HAP-1 (cell line): Measurements from ENCODE around the gene ZDHHC18.
"Not testable (repeated sequence)": the region's sequence is repeated elsewhere in the genome, so short reads cannot be mapped to it uniquely, and the experiment has no call there.

ENCODE experiments used
- DNase-seq, 2 experiments: peaks; one replicate each; pipeline ENCODE4 v3.0.0-alpha.2; 2016 to 2020; ENCODE audit warnings: low spot score in 2 of 2
- H3K27me3 ChIP-seq: fragments of 250-450 bp; sonication (Bioruptor Pico); 2 replicates; pipeline ENCODE4 v1.5.1; 2020; ENCODE audit warnings: low read depth, mild to moderate bottlenecking, moderate library complexity
- H3K36me3 ChIP-seq: fragments of 250-450 bp; sonication (Bioruptor Pico); replicated peaks from 2 replicates; pipeline ENCODE4 v1.5.1; 2020; ENCODE audit warnings: mild to moderate bottlenecking
- H3K4me1 ChIP-seq: fragments of 250-450 bp; sonication (Bioruptor Pico); 2 replicates; pipeline ENCODE4 v1.5.1; 2020; ENCODE audit warnings: mild to moderate bottlenecking
- H3K4me3 ChIP-seq: fragments of 250-450 bp; sonication (Bioruptor Pico); 2 replicates; pipeline ENCODE4 v1.5.1; 2020; ENCODE audit warnings: mild to moderate bottlenecking, moderate library complexity
- H3K9me3 ChIP-seq: fragments of 250-450 bp; sonication (Bioruptor Pico); 2 replicates; pipeline ENCODE4 v1.5.1; 2020; ENCODE audit warnings: mild to moderate bottlenecking, moderate library complexity
- in situ Hi-C: fragments of 300-500 bp; cut with MboI; formaldehyde crosslinking; loops from 3 replicates; pipeline ENCODE4 v1.14.3; 2020; ENCODE audit warnings: low sequenced_read_pairs, inconsistent platforms, mixed read lengths

ZDHHC18 gene

GRCh38 chr1:26832249-26832960 lies 5.9 kb downstream of the ZDHHC18 start:
- Histone ChIP-seq H3K4me1 (no peaks in the 10 kb centered on the region), H3K27me3 (no peaks in the 10 kb centered on the region), H3K36me3 (peaks cover 45% of the 10 kb centered on the region), H3K9me3 (no peaks in the 10 kb centered on the region), H3K4me3 (no peak overlapping the region)
- in situ Hi-C loops = no loop called here
- no peak for DNase-seq

DNA sequence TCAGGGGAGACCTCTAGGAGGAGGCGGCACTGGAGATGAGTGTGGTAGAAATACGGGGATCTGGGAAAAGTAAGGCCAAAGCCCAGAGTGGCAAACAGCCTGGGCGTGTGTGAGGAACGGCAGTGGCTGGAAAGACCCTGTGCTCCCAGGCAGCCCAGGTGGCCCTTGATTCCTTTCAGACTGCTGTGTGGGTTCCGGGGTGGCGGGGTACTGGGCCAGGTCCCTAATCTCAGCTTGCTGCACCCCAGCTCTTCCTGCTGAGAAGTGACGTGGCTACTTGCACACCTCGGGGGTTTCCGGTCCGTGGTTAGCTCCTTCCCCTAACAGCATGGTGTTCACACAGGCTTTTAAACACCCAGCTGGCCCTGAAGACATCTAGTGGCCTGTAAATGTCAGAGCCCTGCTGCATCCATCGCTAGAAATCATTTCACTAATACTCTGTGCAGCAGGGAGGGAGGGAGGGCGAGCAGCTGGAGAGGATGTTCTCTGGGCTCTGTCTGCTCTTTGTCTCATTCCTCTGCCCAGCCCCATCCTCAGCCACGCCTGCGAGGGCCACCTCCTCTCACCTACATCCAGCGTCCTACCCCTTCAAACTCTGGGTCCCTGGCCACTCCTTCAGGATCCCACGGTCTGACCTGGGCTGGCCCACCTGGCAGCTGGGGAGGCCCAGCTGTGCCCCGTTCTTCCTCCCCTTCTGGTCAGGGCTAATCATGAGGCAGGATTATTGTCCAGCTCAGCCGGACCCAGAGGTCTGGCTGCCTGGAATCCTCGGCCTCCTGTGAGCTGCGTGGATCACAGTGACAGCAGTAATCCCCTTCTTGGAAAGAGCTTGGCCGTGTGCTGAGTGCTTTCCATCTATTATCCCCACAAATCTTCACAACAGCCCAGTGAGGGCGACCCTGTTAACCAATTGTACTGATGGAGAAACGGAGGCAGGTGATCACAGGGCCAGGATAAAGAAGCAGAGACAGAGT lies 7.2 kb downstream of the ZDHHC18 start:
- in situ Hi-C loops = no loop called here
- no peaks in the 10 kb centered on the region for H3K9me3 ChIP-seq
- no peaks in the 10 kb centered on the region for H3K4me1 ChIP-seq
- no peak for DNase-seq
- H3K36me3 ChIP-seq = peaks cover 51% of the 10 kb centered on the region
- H3K4me3 ChIP-seq = no peak overlapping the region
- H3K27me3 ChIP-seq = no peaks in the 10 kb centered on the region

DNA sequence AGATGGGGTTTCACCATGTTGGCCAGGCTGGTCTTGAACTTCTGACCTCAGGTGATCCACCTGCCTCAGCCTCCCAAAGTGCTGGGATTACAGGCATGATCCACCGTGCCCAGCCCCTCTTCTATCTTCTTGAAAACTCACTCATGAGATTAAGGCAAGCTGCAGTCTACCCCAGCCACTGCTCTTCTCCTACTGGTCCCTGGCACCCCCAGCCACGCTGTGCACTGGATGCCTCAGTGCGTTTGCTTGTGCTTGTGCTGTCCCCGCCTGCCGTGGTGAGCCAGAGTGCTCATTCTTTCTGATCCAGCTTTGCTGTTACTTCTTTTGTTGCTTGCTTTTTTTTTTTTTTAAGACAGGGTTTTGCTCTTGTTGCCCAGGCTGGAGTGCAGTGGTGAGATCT lies 11.2 kb downstream of the ZDHHC18 start:
- in situ Hi-C loops, H3K4me1 ChIP-seq, DNase-seq, H3K4me3 ChIP-seq, H3K27me3 ChIP-seq, H3K9me3 ChIP-seq: not testable (repeated sequence)
- peaks cover 49% of the 10 kb centered on the region for H3K36me3 ChIP-seq

GRCh38 chr1:26838474-26839338 lies 12.2 kb downstream of the ZDHHC18 start:
- no peaks in the 10 kb centered on the region for H3K27me3 ChIP-seq
- in situ Hi-C loops = no loop called here
- H3K36me3 ChIP-seq = peaks cover 42% of the 10 kb centered on the region
- H3K9me3 ChIP-seq = no peaks in the 10 kb centered on the region
- no peak overlapping the region for H3K4me3 ChIP-seq
- DNase-seq = no peak
- no peaks in the 10 kb centered on the region for H3K4me1 ChIP-seq

DNA sequence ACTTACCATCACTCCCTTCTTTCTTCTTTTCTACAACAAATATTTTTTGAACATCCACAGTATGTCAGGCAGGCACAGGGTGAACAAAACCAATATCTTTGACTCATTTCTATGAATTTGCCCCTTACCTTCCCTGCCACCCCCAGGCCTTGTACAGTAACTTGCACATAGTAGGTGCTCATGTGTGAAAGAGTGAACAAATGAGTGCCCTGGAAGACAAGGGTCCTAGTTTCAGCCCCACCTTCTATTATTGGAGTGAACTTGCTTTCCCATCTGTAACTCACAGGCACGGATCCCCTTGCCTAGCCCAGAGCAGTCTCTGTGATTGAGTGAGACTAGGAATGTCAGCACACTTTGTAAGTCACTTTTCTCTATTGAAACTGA lies 12.8 kb downstream of the ZDHHC18 start:
- Histone ChIP-seq H3K27me3 (no peaks in the 10 kb centered on the region), H3K4me1 (peaks cover 1% of the 10 kb centered on the region), H3K36me3 (peaks cover 39% of the 10 kb centered on the region), H3K9me3 (no peaks in the 10 kb centered on the region), H3K4me3 (no peak overlapping the region)
- in situ Hi-C loops = no loop called here
- no peak for DNase-seq

DNA sequence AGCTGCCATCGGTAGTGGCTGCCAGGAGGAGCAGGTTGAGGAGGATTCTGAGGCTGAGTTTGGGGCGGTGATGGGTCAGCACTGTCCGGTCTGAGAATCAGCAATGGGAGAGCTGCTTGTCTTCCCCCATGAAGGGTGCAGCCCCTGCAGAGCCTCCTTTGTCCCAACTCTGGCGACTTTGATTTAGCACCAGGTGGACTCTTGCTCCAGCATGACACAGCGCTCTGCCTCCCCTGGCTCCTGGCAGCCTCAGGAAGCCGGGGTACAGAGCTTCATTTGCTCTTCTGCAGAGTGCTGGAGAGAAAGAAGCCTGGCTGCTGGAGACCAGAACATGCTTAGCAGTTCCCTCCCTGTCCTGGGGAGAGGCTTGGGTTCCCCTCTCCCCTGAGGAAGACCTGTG lies 13.3 kb downstream of the ZDHHC18 start:
- Histone ChIP-seq H3K4me1 (peaks cover 4% of the 10 kb centered on the region), H3K9me3 (no peaks in the 10 kb centered on the region), H3K27me3 (no peaks in the 10 kb centered on the region), H3K36me3 (peaks cover 35% of the 10 kb centered on the region), H3K4me3 (no peak overlapping the region)
- no peak for DNase-seq
- in situ Hi-C loops = no loop called here

GRCh38 chr1:26844424-26845196 lies 18.1 kb downstream of the ZDHHC18 start:
- Histone ChIP-seq H3K27me3 (no peaks in the 10 kb centered on the region), H3K36me3 (peaks cover 37% of the 10 kb centered on the region), H3K4me3 (no peak overlapping the region), H3K9me3 (no peaks in the 10 kb centered on the region), H3K4me1 (peaks cover 7% of the 10 kb centered on the region)
- in situ Hi-C loops = no loop called here
- DNase-seq = peak in 1 of 2 experiments; percentile 34

DNA sequence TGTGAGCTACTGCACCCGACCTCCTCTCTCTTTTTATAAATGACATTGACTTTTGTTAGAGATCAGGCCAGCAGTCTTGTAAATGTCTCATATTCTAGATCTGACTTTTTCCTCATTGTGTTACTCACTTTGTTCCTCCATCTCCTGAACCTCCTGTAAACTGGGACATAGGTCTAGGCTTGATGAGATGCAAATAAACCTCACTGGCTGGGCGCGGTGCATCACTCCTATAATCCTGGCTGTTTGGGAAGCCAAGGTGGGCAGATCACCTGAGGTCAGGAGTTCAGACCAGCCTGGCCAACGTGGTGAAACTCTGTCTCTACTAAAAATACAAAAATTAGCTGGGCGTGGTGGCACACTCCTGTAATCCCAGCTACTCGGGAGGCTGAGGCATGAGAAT lies 21.3 kb downstream of the ZDHHC18 start:
- H3K4me3 ChIP-seq, H3K27me3 ChIP-seq, in situ Hi-C loops, H3K4me1 ChIP-seq, DNase-seq, H3K9me3 ChIP-seq: not testable (repeated sequence)
- peaks cover 48% of the 10 kb centered on the region for H3K36me3 ChIP-seq

- Histone ChIP-seq H3K36me3 (peaks cover 54% of the 10 kb centered on the region), H3K9me3 (no peaks in the 10 kb centered on the region), H3K4me1 (peaks cover 7% of the 10 kb centered on the region), H3K4me3 (no peak overlapping the region), H3K27me3 (no peaks in the 10 kb centered on the region)
- in situ Hi-C loops = no loop called here
- no peak for DNase-seq
These were observed 22.0 kb downstream of the ZDHHC18 start for GRCh38 chr1:26848499-26848898.

DNA sequence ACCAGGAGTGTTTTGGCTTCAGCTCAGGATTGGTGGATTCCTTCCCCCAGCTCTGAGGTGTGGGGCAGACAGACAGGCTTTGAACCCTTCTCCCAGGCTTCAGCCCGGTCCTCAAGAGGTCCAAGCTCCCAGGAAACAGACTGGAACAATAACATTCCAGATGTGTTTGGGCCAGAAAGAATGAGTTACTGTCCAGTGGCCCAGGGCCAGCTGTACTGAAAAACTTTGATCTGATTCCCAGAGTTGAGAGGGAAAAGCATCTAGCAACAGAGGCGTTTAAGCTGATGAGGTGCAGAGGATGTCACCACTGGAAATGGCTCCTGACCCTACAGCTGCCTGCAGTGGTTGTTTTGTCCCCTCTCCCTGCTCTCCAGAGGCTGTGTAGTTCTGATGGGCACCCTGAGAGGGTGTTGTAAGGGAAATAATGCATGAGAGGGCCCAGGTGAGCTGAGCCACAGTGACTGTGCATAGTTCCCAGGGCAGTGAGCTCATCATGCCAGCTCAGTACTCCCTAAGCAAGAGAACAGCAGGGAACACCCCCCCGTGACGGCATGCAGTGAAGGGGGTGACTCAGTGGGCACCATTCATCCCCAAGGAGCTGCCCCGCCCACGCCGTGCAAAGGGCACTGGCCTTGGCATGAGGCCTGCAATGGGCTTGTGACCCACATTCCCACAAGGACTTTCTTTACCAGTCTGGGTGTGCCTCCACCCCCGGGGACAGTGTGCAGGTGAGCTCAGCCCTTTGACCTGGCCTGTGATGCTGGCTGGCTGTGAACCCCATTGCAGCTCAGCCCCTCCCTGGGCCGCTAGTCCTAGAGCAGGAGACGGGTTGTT lies 22.7 kb downstream of the ZDHHC18 start:
- H3K4me1 ChIP-seq = peaks cover 7% of the 10 kb centered on the region
- H3K36me3 ChIP-seq = peaks cover 55% of the 10 kb centered on the region
- in situ Hi-C loops = no loop called here
- no peaks in the 10 kb centered on the region for H3K27me3 ChIP-seq
- DNase-seq = no peak
- no peaks in the 10 kb centered on the region for H3K9me3 ChIP-seq
- no peak overlapping the region for H3K4me3 ChIP-seq

DNA sequence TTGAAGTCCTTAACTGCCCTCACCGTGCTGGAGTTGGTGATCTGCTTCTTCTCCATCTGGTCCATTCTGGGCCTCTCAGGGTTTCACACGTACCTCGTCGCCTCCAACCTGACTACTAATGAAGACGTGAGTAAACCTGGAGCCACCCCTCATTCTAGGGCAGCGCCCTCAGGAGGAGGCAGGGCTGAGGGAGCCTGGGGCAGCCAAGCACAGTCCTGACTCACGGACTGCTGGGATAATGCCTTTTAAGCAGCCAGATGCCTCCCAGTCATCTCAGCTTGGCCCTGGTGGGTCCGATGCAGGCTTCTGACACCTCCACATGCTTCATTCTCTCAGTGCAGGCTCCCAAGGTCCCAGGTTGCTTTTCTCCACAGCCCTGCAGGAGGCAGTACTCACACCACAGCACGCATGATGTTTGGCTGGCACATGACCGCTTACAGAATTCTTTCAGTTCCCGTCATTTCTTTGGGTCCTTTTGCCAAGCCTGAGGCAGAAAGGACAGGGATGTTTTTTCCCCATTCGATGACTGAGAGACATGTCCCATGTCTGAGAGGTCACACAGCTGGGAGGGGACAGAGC lies 24.7 kb downstream of the ZDHHC18 start:
- Histone ChIP-seq H3K36me3 (peaks cover 56% of the 10 kb centered on the region), H3K4me1 (no peaks in the 10 kb centered on the region), H3K9me3 (no peaks in the 10 kb centered on the region), H3K4me3 (no peak overlapping the region), H3K27me3 (no peaks in the 10 kb centered on the region)
- in situ Hi-C loops = no loop called here
- no peak for DNase-seq

GRCh38 chr1:26852701-26853100 lies 26.2 kb downstream of the ZDHHC18 start:
- Histone ChIP-seq H3K4me1 (no peaks in the 10 kb centered on the region), H3K9me3 (no peaks in the 10 kb centered on the region), H3K4me3 (no peak overlapping the region), H3K27me3 (no peaks in the 10 kb centered on the region), H3K36me3 (peaks cover 51% of the 10 kb centered on the region)
- no peak for DNase-seq
- in situ Hi-C loops = no loop called here
